Panc1 (cell line): ENCODE data around the gene ZNF282. TPM values are rescaled to one million over a fixed set of nuclear protein-coding genes. Genes with fewer than 3 reads are reported as not detected.

ENCODE experiments used
- ATAC-seq: fragments of 200-7000 bp; cut with Tn5 transposase; 2 replicates; pipeline ENCODE4 v1.9.1; 2020; ENCODE audit warnings: mild to moderate bottlenecking, moderate library complexity
- BruUV-seq: library from RNA; stranded (reverse); fragments of 400-500 nt; replicated peaks from 2 replicates; lab custom pipeline; 2021; lab: Mats Ljungman, UMichigan
- CTCF ChIA-PET: fragments of 300-600 bp; sonication (Branson Sonifier 250); formaldehyde crosslinking; loops from one replicate; lab custom pipeline; 2022; ENCODE audit warnings: antibody characterized with exemption; lab: Charles Lee
- POLR2A ChIA-PET: fragments of 300-600 bp; sonication (Branson Sonifier 250); formaldehyde crosslinking; loops from one replicate; lab custom pipeline; 2022; ENCODE audit warnings: antibody characterized with exemption; lab: Charles Lee
- DNase-seq: peaks from one replicate; pipeline ENCODE4 v3.0.0-alpha.2; 2010; ENCODE audit warnings: low read depth, low spot score
- H3K27ac ChIP-seq: 2 replicates; pipeline ENCODE4 v1.5.1; 2011; ENCODE audit warnings: mild to moderate bottlenecking, low read length, inconsistent platforms
- H3K27me3 ChIP-seq: fragments of 200-500 bp; sonication (Bioruptor generic); 2 replicates; pipeline ENCODE4 v1.6.0; 2014; ENCODE audit warnings: low read length, inconsistent platforms; ENCODE audit not compliant: control insufficient read depth, insufficient read depth
- H3K36me3 ChIP-seq: fragments of 200-500 bp; sonication (Bioruptor generic); 2 replicates; pipeline ENCODE4 v1.5.1; 2014; ENCODE audit warnings: inconsistent platforms, mild to moderate bottlenecking, low read length, moderate library complexity; ENCODE audit not compliant: control insufficient read depth, insufficient read depth
- H3K4me1 ChIP-seq: 2 replicates; pipeline ENCODE4 v1.5.1; 2011; ENCODE audit warnings: inconsistent platforms, mild to moderate bottlenecking, low read length, moderate library complexity; ENCODE audit not compliant: control insufficient read depth, insufficient read depth
- H3K4me3 ChIP-seq, 2 experiments: 2 replicates each; pipeline ENCODE4 v1.5.1; 2011 to 2012; ENCODE audit warnings: low read depth in 2 of 2, low read length in 2 of 2, mild to moderate bottlenecking in 2 of 2, inconsistent platforms in 1 of 2, moderate library complexity in 1 of 2
- H3K9me3 ChIP-seq: fragments of 200-500 bp; sonication (Bioruptor generic); 2 replicates; pipeline ENCODE4 v1.5.1; 2014; ENCODE audit warnings: low read depth, mild to moderate bottlenecking, inconsistent platforms, low read length, moderate library complexity; ENCODE audit not compliant: control insufficient read depth, insufficient read depth
- POLR2AphosphoS5 ChIP-seq: IDR thresholded peaks from 2 replicates; pipeline ENCODE4 v1.6.1; 2012; ENCODE audit warnings: mild to moderate bottlenecking, low read depth, low read length, moderate library complexity
- SIN3A ChIP-seq: IDR thresholded peaks from 2 replicates; pipeline ENCODE4 v1.6.1; 2012; ENCODE audit warnings: low read depth, mild to moderate bottlenecking, low read length, moderate library complexity, borderline replicate concordance; ENCODE audit not compliant: insufficient read depth
- TCF7L2 ChIP-seq: IDR thresholded peaks from 2 replicates; pipeline ENCODE4 v1.6.1; 2011; ENCODE audit warnings: mild to moderate bottlenecking, low read depth, low read length, inconsistent platforms
- in situ Hi-C: cut with HindIII; loops from 2 replicates; pipeline ENCODE4 v1.10.0; 2016; ENCODE audit warnings: low sequenced_read_pairs, low pct_unique_long_range_greater_than_20kb
- intact Hi-C: fragments of 100-400 bp; cut with micrococcal nuclease; formaldehyde crosslinking; loops from one replicate; pipeline ENCODE4 v1.10.0; 2022; ENCODE audit not compliant: unreplicated experiment
- total RNA-seq: library from RNA; stranded (reverse); gene quantifications from one replicate; pipeline ENCODE4 v1.2.1, GENCODE V29; 2021; ENCODE audit not compliant: unreplicated experiment
- TF ChIP-seq, protein P1 (sequence below), 2 experiments: IDR thresholded peaks; 2 replicates each; pipeline ENCODE4 v1.6.1; 2011 to 2012; ENCODE audit warnings: low read depth in 2 of 2, control low read depth in 1 of 2, low read length in 1 of 2, mild to moderate bottlenecking in 1 of 2, moderate library complexity in 1 of 2; ENCODE audit not compliant: insufficient read depth in 1 of 2
- TF ChIP-seq, protein P2 (sequence below): fragments of 450-650 bp; IDR thresholded peaks from 2 replicates; pipeline ENCODE4 v1.5.1; 2017; ENCODE audit warnings: mild to moderate bottlenecking

Gene ZNF282
- total RNA-seq, 1 experiment from 2014 or later, result 31.6 TPM

DNA sequence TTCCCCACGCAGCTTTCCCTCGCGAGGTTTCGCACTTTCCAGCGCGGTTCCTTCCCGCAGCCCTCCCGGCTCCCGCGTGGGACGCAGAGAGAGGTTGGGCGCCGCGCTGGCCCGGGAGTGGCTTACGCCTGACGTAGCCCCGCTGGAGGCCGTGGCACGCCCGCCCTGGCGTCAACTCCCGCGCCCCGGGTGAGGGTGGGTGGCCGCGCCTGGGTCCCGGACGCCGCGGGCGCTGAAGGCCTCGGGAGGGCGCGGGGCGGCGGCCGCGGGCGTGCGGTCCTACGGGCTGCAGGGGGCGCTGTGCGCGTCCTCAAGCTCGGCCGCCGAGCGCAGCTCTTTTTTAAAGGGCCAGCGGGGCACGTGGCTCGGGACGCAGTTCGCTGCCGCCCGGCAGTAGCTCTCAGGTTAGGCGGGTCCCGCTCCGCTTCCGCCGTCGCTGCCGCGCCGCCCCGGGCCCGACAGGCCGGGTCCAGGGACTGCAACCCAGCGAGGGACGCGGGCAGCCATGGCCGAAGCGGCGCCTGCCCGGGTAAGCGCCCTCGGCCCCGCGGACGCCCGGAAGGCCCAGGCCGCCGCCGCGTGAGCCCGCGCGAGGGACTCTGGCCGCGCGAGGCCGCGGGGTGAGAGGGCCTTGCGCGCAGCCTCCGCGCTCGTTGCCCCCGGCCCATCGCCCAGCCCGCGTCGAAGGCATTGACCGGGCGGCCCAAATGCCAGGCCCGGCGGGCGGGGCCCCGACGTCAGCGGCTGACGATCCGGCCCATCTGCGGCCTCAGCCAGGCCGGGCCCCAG lies 66.7 kb downstream of the ZNF282 start, which contains the start of gene ZNF783:
ZNF783 (plus strand) TSS at position 368 of the 789 bp plus-strand sequence; CDS start at position 506, 138 bp downstream.
- Histone ChIP-seq H3K9me3 (no peaks in the 10 kb centered on the region), H3K27ac (peak within 1 kb of the TSS; percentile 90), H3K36me3 (0 out of 2 replicates have a peak, but pooled peaks cover 2% of the 10 kb centered on the region), H3K4me1 (peaks cover 8% of the 10 kb centered on the region; the same call in 1 of the 2 replicates), H3K4me3 (peak within 1 kb of the TSS; percentile 53 to 64), H3K27me3 (no peaks in the 10 kb centered on the region)
- CTCF ChIA-PET, result interaction anchor here (0.5 to 1.9 kb wide), 4 partner anchors 23 to 160 kb away, joined by 3 to 11 read pairs (median 4); partner anchors contain the start of gene ZNF282
- peak; percentile 96 for ATAC-seq
- TF ChIP-seq, protein P1, sequence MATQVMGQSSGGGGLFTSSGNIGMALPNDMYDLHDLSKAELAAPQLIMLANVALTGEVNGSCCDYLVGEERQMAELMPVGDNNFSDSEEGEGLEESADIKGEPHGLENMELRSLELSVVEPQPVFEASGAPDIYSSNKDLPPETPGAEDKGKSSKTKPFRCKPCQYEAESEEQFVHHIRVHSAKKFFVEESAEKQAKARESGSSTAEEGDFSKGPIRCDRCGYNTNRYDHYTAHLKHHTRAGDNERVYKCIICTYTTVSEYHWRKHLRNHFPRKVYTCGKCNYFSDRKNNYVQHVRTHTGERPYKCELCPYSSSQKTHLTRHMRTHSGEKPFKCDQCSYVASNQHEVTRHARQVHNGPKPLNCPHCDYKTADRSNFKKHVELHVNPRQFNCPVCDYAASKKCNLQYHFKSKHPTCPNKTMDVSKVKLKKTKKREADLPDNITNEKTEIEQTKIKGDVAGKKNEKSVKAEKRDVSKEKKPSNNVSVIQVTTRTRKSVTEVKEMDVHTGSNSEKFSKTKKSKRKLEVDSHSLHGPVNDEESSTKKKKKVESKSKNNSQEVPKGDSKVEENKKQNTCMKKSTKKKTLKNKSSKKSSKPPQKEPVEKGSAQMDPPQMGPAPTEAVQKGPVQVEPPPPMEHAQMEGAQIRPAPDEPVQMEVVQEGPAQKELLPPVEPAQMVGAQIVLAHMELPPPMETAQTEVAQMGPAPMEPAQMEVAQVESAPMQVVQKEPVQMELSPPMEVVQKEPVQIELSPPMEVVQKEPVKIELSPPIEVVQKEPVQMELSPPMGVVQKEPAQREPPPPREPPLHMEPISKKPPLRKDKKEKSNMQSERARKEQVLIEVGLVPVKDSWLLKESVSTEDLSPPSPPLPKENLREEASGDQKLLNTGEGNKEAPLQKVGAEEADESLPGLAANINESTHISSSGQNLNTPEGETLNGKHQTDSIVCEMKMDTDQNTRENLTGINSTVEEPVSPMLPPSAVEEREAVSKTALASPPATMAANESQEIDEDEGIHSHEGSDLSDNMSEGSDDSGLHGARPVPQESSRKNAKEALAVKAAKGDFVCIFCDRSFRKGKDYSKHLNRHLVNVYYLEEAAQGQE (IDR thresholded peaks at IDR 0.05; ENCODE audit: insufficient read depth in 1 of 2, low read depth in 2 of 2, low read length in 1 of 2), result no peak
- TF ChIP-seq TCF7L2, result peak; percentile 21
- TF ChIP-seq SIN3A, result 0 out of 2 replicates have a peak, but pooled peaks have one; percentile 75
- TF ChIP-seq POLR2AphosphoS5, result peak; percentile 26
- TF ChIP-seq, protein P2, sequence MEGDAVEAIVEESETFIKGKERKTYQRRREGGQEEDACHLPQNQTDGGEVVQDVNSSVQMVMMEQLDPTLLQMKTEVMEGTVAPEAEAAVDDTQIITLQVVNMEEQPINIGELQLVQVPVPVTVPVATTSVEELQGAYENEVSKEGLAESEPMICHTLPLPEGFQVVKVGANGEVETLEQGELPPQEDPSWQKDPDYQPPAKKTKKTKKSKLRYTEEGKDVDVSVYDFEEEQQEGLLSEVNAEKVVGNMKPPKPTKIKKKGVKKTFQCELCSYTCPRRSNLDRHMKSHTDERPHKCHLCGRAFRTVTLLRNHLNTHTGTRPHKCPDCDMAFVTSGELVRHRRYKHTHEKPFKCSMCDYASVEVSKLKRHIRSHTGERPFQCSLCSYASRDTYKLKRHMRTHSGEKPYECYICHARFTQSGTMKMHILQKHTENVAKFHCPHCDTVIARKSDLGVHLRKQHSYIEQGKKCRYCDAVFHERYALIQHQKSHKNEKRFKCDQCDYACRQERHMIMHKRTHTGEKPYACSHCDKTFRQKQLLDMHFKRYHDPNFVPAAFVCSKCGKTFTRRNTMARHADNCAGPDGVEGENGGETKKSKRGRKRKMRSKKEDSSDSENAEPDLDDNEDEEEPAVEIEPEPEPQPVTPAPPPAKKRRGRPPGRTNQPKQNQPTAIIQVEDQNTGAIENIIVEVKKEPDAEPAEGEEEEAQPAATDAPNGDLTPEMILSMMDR, result peak; percentile 95
- in situ Hi-C loops, result no loop called here
- intact Hi-C loops, result no loop called here
- DNase-seq, result no peak
- BruUV-seq, result no TSS peak
- POLR2A ChIA-PET, result interaction anchor here (0.7 kb wide), 1 partner anchor 282 kb away, joined by 3 read pairs; no protein-coding TSS in a partner anchor

DNA sequence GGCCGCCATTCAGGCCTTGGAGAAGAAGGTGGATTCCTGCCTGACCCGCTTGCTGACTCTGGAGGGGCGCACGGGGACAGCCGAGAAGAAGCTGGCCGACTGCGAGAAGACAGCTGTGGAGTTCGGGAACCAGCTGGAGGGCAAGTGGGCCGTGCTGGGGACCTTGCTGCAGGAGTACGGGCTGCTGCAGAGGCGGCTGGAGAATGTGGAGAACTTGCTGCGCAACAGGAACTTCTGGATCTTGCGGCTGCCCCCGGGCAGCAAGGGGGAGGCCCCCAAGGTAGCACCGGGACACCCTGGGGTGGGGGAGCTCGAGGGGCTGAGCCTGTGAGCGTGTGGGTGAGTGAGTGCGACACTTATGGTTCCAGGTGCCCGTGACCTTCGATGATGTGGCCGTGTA lies 71.1 kb downstream of the ZNF282 start:
- H3K9me3 ChIP-seq, result no peaks in the 10 kb centered on the region
- peaks cover 4% of the 10 kb centered on the region; the same call in 1 of the 2 replicates for H3K4me1 ChIP-seq
- POLR2A ChIA-PET, result no interaction called here
- BruUV-seq, result no TSS peak
- TF ChIP-seq, protein P1 (IDR thresholded peaks at IDR 0.05; ENCODE audit: insufficient read depth in 1 of 2, low read depth in 2 of 2, low read length in 1 of 2), result no peak
- TF ChIP-seq TCF7L2 (no peak), SIN3A (no peak), POLR2AphosphoS5 (no peak)
- TF ChIP-seq, protein P2, result no peak
- in situ Hi-C loops, result no loop called here
- CTCF ChIA-PET, result no interaction called here
- no peak for ATAC-seq
- no peak overlapping the region for H3K4me3 ChIP-seq
- DNase-seq, result no peak
- H3K27ac ChIP-seq, result no peak overlapping the region
- intact Hi-C loops, result no loop called here
- H3K27me3 ChIP-seq, result no peaks in the 10 kb centered on the region
- H3K36me3 ChIP-seq, result peaks cover 8% of the 10 kb centered on the region; the same call in 1 of the 2 replicates
